Uterus (tissue), 4 donors: ENCODE measurements around the gene ARL6IP5. TPM values are rescaled to one million over a fixed set of nuclear protein-coding genes. Genes with fewer than 3 reads are reported as not detected.

Source experiments
- DNase-seq, 2 donors: peaks; one replicate each; pipeline ENCODE4 v3.0.0-alpha.2; 2019 to 2020
- H3K27ac ChIP-seq, 2 donors: fragments of 200-600 bp; sonication (generic); 1 replicate in 1 of 2; 2 replicates in 1 of 2; pipeline ENCODE4 v1.5.1; 2016 to 2018
- H3K27me3 ChIP-seq, 2 donors: fragments of 200-600 bp; sonication (generic); one replicate each; pipeline ENCODE4 v1.5.1; 2018 to 2019; ENCODE audit warnings: control low read depth in 1 of 2
- H3K36me3 ChIP-seq, 2 donors: fragments of 200-600 bp; sonication (generic); one replicate each; pipeline ENCODE4 v1.5.1; 2019; ENCODE audit warnings: control low read depth in 1 of 2
- H3K4me1 ChIP-seq, 2 donors: fragments of 200-600 bp; sonication (generic); one replicate each; pipeline ENCODE4 v1.5.1; 2018 to 2019; ENCODE audit warnings: control low read depth in 1 of 2
- H3K4me3 ChIP-seq, 2 donors: fragments of 200-600 bp; sonication (generic); 1 replicate in 1 of 2; 2 replicates in 1 of 2; pipeline ENCODE4 v1.5.1; 2018 to 2019; ENCODE audit warnings: mild to moderate bottlenecking in 1 of 2
- H3K9me3 ChIP-seq, 2 donors: fragments of 200-600 bp; sonication (generic); one replicate each; pipeline ENCODE4 v1.5.1; 2019; ENCODE audit warnings: control low read depth in 1 of 2
- CTCF ChIP-seq, 4 experiments: fragments of 200-600 bp in 2 of 4; fragments of 450-650 bp in 2 of 4; sonication (generic) in 2 of 4; IDR thresholded peaks; one replicate each; pipeline ENCODE4 v1.5.1; 2016 to 2019; ENCODE audit warnings: antibody characterized with exemption in 4 of 4, mild to moderate bottlenecking in 2 of 4, moderate library complexity in 1 of 4
- POLR2A ChIP-seq, 2 donors: fragments of 450-650 bp; IDR thresholded peaks; one replicate each; pipeline ENCODE4 v1.6.1; 2016; ENCODE audit warnings: antibody characterized with exemption in 2 of 2, mild to moderate bottlenecking in 1 of 2, moderate library complexity in 1 of 2
- intact Hi-C: fragments of 100-400 bp; cut with DNase I; formaldehyde crosslinking; loops from one replicate; pipeline ENCODE4 v1.15.1; 2023; ENCODE audit warnings: low total_unique reads
- total RNA-seq, 4 donors: library from RNA; depleted of rRNA in 3 of 4; stranded (reverse); fragments of >200 nt in 3 of 4; gene quantifications; one replicate each; pipeline versions ENCODE4 v1.1.0 to v1.2.4, GENCODE V29; 2014 to 2023
- donor health status: DM: yes; HTN: yes; CAD: no.

The ARL6IP5 gene
- total RNA-seq, 4 donors from 2014 or later, result 86.8 to 143 (median 120) TPM

DNA sequence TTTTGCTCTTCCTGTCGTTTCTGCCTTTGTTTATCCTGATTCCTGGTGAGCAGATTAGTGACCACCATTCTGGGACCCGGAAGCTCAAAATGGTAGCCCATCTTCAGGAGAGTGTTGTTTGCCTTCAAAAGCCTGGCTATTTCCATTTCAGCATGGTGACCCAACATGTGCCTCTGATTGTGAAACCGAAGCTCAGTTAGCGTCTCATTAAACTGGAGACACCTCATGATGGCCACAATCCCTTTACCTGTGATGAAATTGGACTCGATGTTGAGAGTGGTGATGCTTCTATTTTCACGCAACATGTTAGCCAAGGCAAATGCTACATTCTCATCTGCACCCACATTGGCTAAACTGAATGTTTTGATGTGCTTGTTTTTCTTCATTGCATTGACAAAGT is 34.4 kb downstream of the ARL6IP5 start:
- DNase-seq, result no peak
- TF ChIP-seq POLR2A (IDR thresholded peaks at IDR 0.05), result no peak
- TF ChIP-seq CTCF (IDR thresholded peaks at IDR 0.05), result no peak
- Histone ChIP-seq H3K4me1 (no peaks in the 10 kb centered on the region), H3K27me3 (no peaks in the 10 kb centered on the region), H3K4me3 (no peak overlapping the region), H3K36me3 (no peaks in the 10 kb centered on the region), H3K27ac (no peak overlapping the region), H3K9me3 (no peaks in the 10 kb centered on the region)
- intact Hi-C loops, result no loop called here

- intact Hi-C loops, result no loop called here
- Histone ChIP-seq H3K27ac (no peak overlapping the region), H3K4me1 (no peaks in the 10 kb centered on the region), H3K27me3 (no peaks in the 10 kb centered on the region), H3K4me3 (no peak overlapping the region), H3K36me3 (no peaks in the 10 kb centered on the region), H3K9me3 (no peaks in the 10 kb centered on the region)
- no peak for TF ChIP-seq POLR2A (IDR thresholded peaks at IDR 0.05)
- TF ChIP-seq CTCF (IDR thresholded peaks at IDR 0.05), result no peak
- no peak for DNase-seq
Measured at GRCh38 chr3:69119681-69120080, 34.9 kb downstream of the ARL6IP5 start.

GRCh38 chr3:69120879-69121464 is 36.2 kb downstream of the ARL6IP5 start:
- peak; percentile 77 to 88 (median 80) for TF ChIP-seq CTCF (IDR thresholded peaks at IDR 0.05)
- TF ChIP-seq POLR2A (IDR thresholded peaks at IDR 0.05), result no peak
- H3K27me3 ChIP-seq, result no peaks in the 10 kb centered on the region
- intact Hi-C loops, result no loop called here

GRCh38 chr3:69121513-69121912 is 36.8 kb downstream of the ARL6IP5 start:
- DNase-seq, result no peak
- no peaks in the 10 kb centered on the region for H3K27me3 ChIP-seq
- intact Hi-C loops, result no loop called here
- no peak overlapping the region for H3K27ac ChIP-seq
- no peaks in the 10 kb centered on the region for H3K4me1 ChIP-seq
- TF ChIP-seq CTCF (IDR thresholded peaks at IDR 0.05) (no peak), POLR2A (IDR thresholded peaks at IDR 0.05) (no peak)
- H3K36me3 ChIP-seq, result no peaks in the 10 kb centered on the region
- no peak overlapping the region for H3K4me3 ChIP-seq
- no peaks in the 10 kb centered on the region for H3K9me3 ChIP-seq

More at GRCh38 chr3:69120879-69121464, 36.2 kb downstream of the ARL6IP5 start:
- peak; percentile 48 to 72 for DNase-seq
- Histone ChIP-seq H3K4me3 (no peak overlapping the region), H3K4me1 (no peaks in the 10 kb centered on the region), H3K36me3 (no peaks in the 10 kb centered on the region), H3K27ac (no peak overlapping the region), H3K9me3 (no peaks in the 10 kb centered on the region)

- H3K36me3 ChIP-seq, result no peaks in the 10 kb centered on the region
- no peak overlapping the region for H3K4me3 ChIP-seq
- no peaks in the 10 kb centered on the region for H3K4me1 ChIP-seq
- TF ChIP-seq POLR2A (IDR thresholded peaks at IDR 0.05) (no peak), CTCF (IDR thresholded peaks at IDR 0.05) (no peak)
- H3K27ac ChIP-seq, result no peak overlapping the region
- DNase-seq, result no peak
- no peaks in the 10 kb centered on the region for H3K27me3 ChIP-seq
- intact Hi-C loops, result no loop called here
- H3K9me3 ChIP-seq, result no peaks in the 10 kb centered on the region
Measured at GRCh38 chr3:69121950-69122349, 37.2 kb downstream of the ARL6IP5 start.
